Measurements from ENCODE around the gene HECW1. TPM values are rescaled to one million over a fixed set of nuclear protein-coding genes. Genes with fewer than 3 reads are reported as not detected.

HECW1 gene
- total and polyA plus RNA-seq, 2 donors (not counting 1 experiment from before 2014, with no cell fraction given): not detected

GRCh38 chr7:43479543-43479942 is 367.1 kb downstream of the HECW1 start:
- CTCF ChIA-PET: interaction anchor here (1.7 kb wide), 1 partner anchor 40 kb away, joined by 3 read pairs; no protein-coding TSS in a partner anchor
- H3K9me3 Mint-ChIP-seq (ENCODE audit: insufficient read depth): no peaks in the 10 kb centered on the region
- intact Hi-C loops (cut with micrococcal nuclease): no loop called here

GRCh38 chr7:43480581-43480980 is 368.1 kb downstream of the HECW1 start:
- peaks cover 4% of the 10 kb centered on the region for H3K4me1 Mint-ChIP-seq
- ATAC-seq (ENCODE audit: low read depth): no peak

More at GRCh38 chr7:43479543-43479942, 367.1 kb downstream of the HECW1 start:
- Histone ChIP-seq H3K4me3 (ENCODE audit: control extremely low read depth in 1 of 5, extremely low read depth in 1 of 5, insufficient read depth in 1 of 5, low read depth in 2 of 5, low read length in 4 of 5) (no peak overlapping the region), H3K27me3 (replicated peaks in 1 of 4; ENCODE audit: control extremely low read depth in 1 of 4, control insufficient read depth in 3 of 4, insufficient read depth in 4 of 4, low read length in 3 of 4) (no peaks in the 10 kb centered on the region), H2AFZ (ENCODE audit: insufficient read depth, low read depth, low read length, poor library complexity, severe bottlenecking) (no peak overlapping the region), H3K27ac (ENCODE audit: low read length in 2 of 2) (no peak overlapping the region), H3K4me1 (ENCODE audit: control insufficient read depth in 2 of 2, insufficient read depth in 2 of 2, low read length in 2 of 2) (no peaks in the 10 kb centered on the region), H3K9ac (ENCODE audit: low read length) (no peak overlapping the region), H3K4me2 (replicated peaks; ENCODE audit: low read depth, low read length, poor library complexity, severe bottlenecking) (no peak overlapping the region), H3K79me2 (ENCODE audit: control insufficient read depth, insufficient read depth, low read length) (no peaks in the 10 kb centered on the region), H3K36me3 (replicated peaks in 1 of 2; ENCODE audit: control extremely low read depth in 1 of 2, control insufficient read depth in 1 of 2, extremely low read depth in 1 of 2, insufficient read depth in 2 of 2, low read length in 1 of 2) (no peaks in the 10 kb centered on the region), H4K20me1 (ENCODE audit: control insufficient read depth, insufficient read depth, low read length, poor library complexity, severe bottlenecking) (no peaks in the 10 kb centered on the region), H3K9me3 (ENCODE audit: control extremely low read depth in 1 of 3, control insufficient read depth in 2 of 3, insufficient read depth in 1 of 3, low read length in 2 of 3) (no peaks in the 10 kb centered on the region)
- H3K4me3 Mint-ChIP-seq: no peak overlapping the region
- TF ChIP-seq EZH2 (IDR thresholded peaks at IDR 0.05; ENCODE audit: borderline replicate concordance, insufficient read depth, low read depth, low read length, poor library complexity, severe bottlenecking): no peak
- TF ChIP-seq CTCF (IDR thresholded peaks at IDR 0.05): no peak
- peaks cover 4% of the 10 kb centered on the region for H3K4me1 Mint-ChIP-seq
- DNase-seq (no peak), ATAC-seq (ENCODE audit: low read depth) (no peak)
- H3K27ac Mint-ChIP-seq: no peak overlapping the region
- no peaks in the 10 kb centered on the region for H3K27me3 Mint-ChIP-seq
- POLR2A ChIA-PET: no interaction called here
- 98% methylated on average over 14 of the region's 14 CpGs for WGBS (ENCODE audit: insufficient coverage)

More at GRCh38 chr7:43480581-43480980, 368.1 kb downstream of the HECW1 start:
- Histone ChIP-seq H3K9me3 (ENCODE audit: control extremely low read depth in 1 of 3, control insufficient read depth in 2 of 3, insufficient read depth in 1 of 3, low read length in 2 of 3) (no peaks in the 10 kb centered on the region), H3K27me3 (replicated peaks in 1 of 4; ENCODE audit: control extremely low read depth in 1 of 4, control insufficient read depth in 3 of 4, insufficient read depth in 4 of 4, low read length in 3 of 4) (no peaks in the 10 kb centered on the region), H3K36me3 (replicated peaks in 1 of 2; ENCODE audit: control extremely low read depth in 1 of 2, control insufficient read depth in 1 of 2, extremely low read depth in 1 of 2, insufficient read depth in 2 of 2, low read length in 1 of 2) (no peaks in the 10 kb centered on the region), H3K4me3 (ENCODE audit: control extremely low read depth in 1 of 5, extremely low read depth in 1 of 5, insufficient read depth in 1 of 5, low read depth in 2 of 5, low read length in 4 of 5) (no peak overlapping the region), H4K20me1 (ENCODE audit: control insufficient read depth, insufficient read depth, low read length, poor library complexity, severe bottlenecking) (no peaks in the 10 kb centered on the region), H3K4me1 (ENCODE audit: control insufficient read depth in 2 of 2, insufficient read depth in 2 of 2, low read length in 2 of 2) (no peaks in the 10 kb centered on the region), H3K27ac (ENCODE audit: low read length in 2 of 2) (no peak overlapping the region), H3K79me2 (ENCODE audit: control insufficient read depth, insufficient read depth, low read length) (no peaks in the 10 kb centered on the region), H2AFZ (ENCODE audit: insufficient read depth, low read depth, low read length, poor library complexity, severe bottlenecking) (no peak overlapping the region), H3K4me2 (replicated peaks; ENCODE audit: low read depth, low read length, poor library complexity, severe bottlenecking) (no peak overlapping the region), H3K9ac (ENCODE audit: low read length) (no peak overlapping the region)
- Mint-ChIP-seq H3K27me3 (peaks cover 4% of the 10 kb centered on the region), H3K27ac (no peak overlapping the region), H3K9me3 (ENCODE audit: insufficient read depth) (no peaks in the 10 kb centered on the region), H3K4me3 (no peak overlapping the region)
- no CpG with 5 or more reads among the region's 4 CpGs for WGBS (ENCODE audit: insufficient coverage)
- no peak for DNase-seq
- CTCF ChIA-PET: interaction anchor here (1.7 kb wide), 1 partner anchor 41 kb away, joined by 3 read pairs; no protein-coding TSS in a partner anchor
- intact Hi-C loops (cut with micrococcal nuclease): no loop called here
- POLR2A ChIA-PET: no interaction called here
- TF ChIP-seq CTCF (IDR thresholded peaks at IDR 0.05) (no peak), EZH2 (IDR thresholded peaks at IDR 0.05; ENCODE audit: borderline replicate concordance, insufficient read depth, low read depth, low read length, poor library complexity, severe bottlenecking) (no peak)

All from B cell (primary cell).